HG03520 (cell line): ENCODE data around the gene NPAS2.
A peak's percentile ranks its signal among the peaks of the same experiment; 100 is the strongest.

Experiments used
- ATAC-seq: cut with Tn5 transposase; IDR thresholded peaks from one replicate; pipeline ENCODE4 v1.9.1; 2021; ENCODE audit warnings: mild to moderate bottlenecking, moderate library complexity; ENCODE audit not compliant: unreplicated experiment

Gene NPAS2

GRCh38 chr2:100983201-100983600 lies 163.3 kb downstream of the NPAS2 start:
- ATAC-seq = no peak

GRCh38 chr2:100983684-100984310 lies 163.9 kb downstream of the NPAS2 start:
- ATAC-seq = no peak

GRCh38 chr2:100984892-100985307 lies 165.0 kb downstream of the NPAS2 start:
- no peak for ATAC-seq

DNA sequence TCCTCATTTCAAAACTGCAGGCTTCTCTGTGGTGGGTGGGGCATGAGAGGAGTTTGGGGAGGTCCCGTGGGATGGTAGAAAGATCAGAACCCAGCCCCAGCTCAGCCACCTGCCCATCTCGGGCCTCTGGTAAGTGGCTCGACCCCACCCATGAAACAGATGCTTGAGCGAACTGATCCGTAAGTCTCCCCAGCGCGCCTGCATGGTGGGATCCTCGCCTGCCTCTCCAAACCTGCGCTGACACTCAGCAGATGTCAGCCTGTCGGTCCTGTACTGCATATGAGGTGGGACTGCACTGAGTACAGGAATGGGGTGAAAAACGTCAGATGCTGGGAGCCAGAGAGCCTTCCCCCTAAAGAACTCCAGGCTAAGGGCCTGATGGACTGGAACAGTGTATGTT lies 166.2 kb downstream of the NPAS2 start:
- no peak for ATAC-seq

- no peak for ATAC-seq
Observed at GRCh38 chr2:100987536-100987935, 167.6 kb downstream of the NPAS2 start.

- ATAC-seq = no peak
Observed at GRCh38 chr2:100987974-100988373, 168.0 kb downstream of the NPAS2 start.

GRCh38 chr2:100988630-100989417 lies 168.9 kb downstream of the NPAS2 start:
- ATAC-seq = no peak

GRCh38 chr2:100989666-100990065 lies 169.7 kb downstream of the NPAS2 start:
- ATAC-seq = no peak

DNA sequence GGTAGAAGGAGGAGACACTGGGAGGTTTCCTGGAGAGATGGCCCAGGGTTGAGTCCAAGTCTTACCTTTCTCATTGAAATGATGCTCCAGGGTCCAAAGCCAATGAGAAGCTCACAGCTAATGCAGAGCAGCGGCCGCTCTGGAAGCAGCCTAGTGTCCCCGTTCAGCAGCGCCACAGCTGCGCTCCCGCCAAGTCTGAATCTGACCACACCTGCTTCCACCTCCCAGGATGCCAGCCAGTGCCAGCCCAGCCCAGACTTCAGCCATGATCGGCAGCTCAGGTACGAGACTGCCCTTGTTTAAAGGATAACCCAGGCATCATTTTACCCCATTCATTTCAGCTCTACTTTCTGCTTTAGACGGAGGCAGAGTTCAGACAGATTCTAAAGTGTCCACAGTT lies 170.2 kb downstream of the NPAS2 start:
- no peak for ATAC-seq

GRCh38 chr2:100990650-100991403 lies 170.9 kb downstream of the NPAS2 start:
- no peak for ATAC-seq

GRCh38 chr2:100991404-100991773 lies 171.4 kb downstream of the NPAS2 start:
- no peak for ATAC-seq

GRCh38 chr2:100992262-100992661 lies 172.3 kb downstream of the NPAS2 start:
- ATAC-seq = no peak

DNA sequence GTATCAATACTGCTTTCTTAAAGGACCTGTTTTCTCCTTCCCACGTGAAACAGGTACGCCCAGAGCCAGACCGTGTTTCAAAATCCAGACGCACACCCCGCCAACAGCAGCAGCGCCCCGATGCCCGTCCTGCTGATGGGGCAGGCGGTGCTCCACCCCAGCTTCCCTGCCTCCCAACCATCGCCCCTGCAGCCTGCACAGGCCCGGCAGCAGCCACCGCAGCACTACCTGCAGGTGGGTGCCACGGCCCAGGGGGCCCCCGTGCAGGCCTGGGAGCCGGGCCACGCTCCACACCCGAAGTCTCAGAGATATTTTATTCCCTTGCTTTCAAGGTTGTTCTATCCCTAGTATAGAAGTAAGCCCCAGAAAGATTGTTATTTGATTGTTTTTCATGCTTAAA lies 173.4 kb downstream of the NPAS2 start:
- no peak for ATAC-seq

- no peak for ATAC-seq
Observed at GRCh38 chr2:100995309-100996075, 175.6 kb downstream of the NPAS2 start.

GRCh38 chr2:100997509-100998234 lies 177.7 kb downstream of the NPAS2 start:
- no peak for ATAC-seq

DNA sequence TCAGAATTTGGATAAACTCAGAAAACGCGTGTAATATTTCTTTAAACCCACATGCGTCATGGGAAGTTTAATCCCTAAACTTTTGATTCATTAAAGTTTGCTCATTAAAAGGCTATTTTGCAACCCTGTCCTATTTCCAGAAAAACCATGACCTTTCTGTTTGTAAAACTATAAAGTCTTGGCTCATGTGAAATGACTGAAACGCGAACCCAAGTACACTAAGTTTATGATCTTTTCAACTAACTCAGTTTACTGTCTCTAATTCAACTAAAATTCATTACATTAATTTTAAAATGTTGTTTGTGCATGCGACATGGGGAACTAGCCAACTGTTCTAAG lies 178.3 kb downstream of the NPAS2 start:
- no peak for ATAC-seq

GRCh38 chr2:100999995-101000394 lies 180.1 kb downstream of the NPAS2 start:
- no peak for ATAC-seq

DNA sequence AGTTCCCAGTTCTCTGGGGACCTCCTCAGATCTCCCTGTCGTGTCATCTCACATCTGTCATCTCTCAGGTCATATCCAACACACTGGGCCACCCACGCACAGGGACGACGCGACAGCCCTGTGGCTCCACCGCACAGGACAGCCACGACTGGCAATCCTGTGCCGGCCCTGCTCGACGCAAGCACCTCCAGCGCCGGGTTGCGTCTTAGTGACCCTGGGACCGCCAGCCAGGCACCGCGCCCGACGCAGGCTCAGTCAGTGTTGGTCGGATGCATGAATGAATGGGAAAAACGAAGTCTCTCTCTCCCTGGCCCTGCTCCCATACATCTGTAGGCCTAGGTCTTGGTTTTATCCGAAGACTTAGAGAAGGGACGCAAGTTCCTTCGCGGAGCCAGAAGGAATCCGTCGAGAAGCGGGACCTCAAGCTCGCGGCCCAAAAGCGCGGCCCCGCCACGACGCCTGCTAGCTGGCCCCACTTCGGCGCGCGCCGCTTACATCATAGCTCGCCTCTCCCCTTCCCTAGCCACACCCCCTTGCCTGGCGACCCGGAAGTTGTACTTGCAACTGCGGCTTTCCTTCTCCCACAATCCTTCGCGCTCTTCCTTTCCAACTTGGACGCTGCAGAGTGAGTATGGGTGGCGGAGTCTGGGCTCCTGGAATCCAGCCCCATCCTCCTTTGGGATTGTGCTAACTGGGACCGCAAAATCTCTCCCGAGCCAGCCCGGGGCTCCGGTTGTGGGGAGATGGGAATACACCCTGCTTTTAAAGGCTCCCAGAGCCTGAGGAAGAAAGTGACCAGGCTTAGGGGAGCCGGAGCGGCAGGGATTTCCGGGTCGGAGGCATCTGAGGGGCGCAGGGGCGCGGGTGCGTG lies 182.0 kb downstream of the NPAS2 start, which contains the start of gene RPL31:
Gene RPL31, plus strand, starts transcription at position 599 of the 871 bp plus-strand sequence. CDS start 413 bp downstream, outside the sequence.
- ATAC-seq = peak; percentile 94

- no peak for ATAC-seq
Observed at GRCh38 chr2:101002562-101003277, 182.8 kb downstream of the NPAS2 start.
